Esophagus muscularis mucosa (tissue), 4 donors: ENCODE results near the gene POFUT1.
"Not testable (repeated sequence)": the region's sequence is repeated elsewhere in the genome, so short reads cannot be mapped to it uniquely, and the experiment has no call there.

Source experiments
- EP300 ChIP-seq: sonication (generic); formaldehyde crosslinking; IDR thresholded peaks from one replicate; pipeline ENCODE4 v1.6.1; 2017; ENCODE audit warnings: antibody characterized with exemption
- POLR2A ChIP-seq: fragments of 450-650 bp; IDR thresholded peaks from one replicate; pipeline ENCODE4 v1.6.1; 2017; ENCODE audit warnings: antibody characterized with exemption, moderate library complexity, mild to moderate bottlenecking, low read depth
- POLR2AphosphoS5 ChIP-seq, 2 donors: sonication (generic); formaldehyde crosslinking; IDR thresholded peaks; one replicate each; pipeline ENCODE4 v1.6.1; 2017; ENCODE audit warnings: antibody characterized with exemption in 2 of 2
- TF ChIP-seq, protein P1 (sequence below), 3 experiments: fragments of 200-600 bp in 2 of 3; fragments of 450-650 bp in 1 of 3; sonication (generic) in 2 of 3; IDR thresholded peaks; one replicate each; pipeline ENCODE4 v1.5.1; 2017 to 2019; ENCODE audit warnings: antibody characterized with exemption in 3 of 3, mild to moderate bottlenecking in 2 of 3, moderate library complexity in 1 of 3

DNA sequence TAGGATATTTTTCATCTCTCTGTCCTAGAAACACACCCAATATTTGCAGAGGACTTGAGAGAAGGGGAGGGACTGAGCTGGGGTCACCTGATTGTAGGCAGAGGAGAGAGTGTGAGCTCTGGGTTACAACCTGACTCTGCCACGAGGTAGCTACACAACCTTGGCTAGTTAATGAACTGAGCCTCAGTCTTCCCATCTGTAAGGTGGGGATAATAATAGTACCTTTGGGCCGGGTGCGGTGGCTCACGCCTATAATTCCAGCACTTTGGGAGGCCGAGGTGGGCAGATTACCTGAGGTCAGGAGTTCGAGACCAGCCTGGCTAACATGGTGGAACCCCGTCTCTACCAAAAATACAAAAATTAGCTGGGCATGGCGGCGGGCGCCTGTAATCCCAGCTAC, 53.3 kb downstream of the POFUT1 start:
- not testable (repeated sequence) for TF ChIP-seq POLR2A; EP300; POLR2AphosphoS5 (IDR thresholded peaks at IDR 0.05)
- TF ChIP-seq, protein P1, sequence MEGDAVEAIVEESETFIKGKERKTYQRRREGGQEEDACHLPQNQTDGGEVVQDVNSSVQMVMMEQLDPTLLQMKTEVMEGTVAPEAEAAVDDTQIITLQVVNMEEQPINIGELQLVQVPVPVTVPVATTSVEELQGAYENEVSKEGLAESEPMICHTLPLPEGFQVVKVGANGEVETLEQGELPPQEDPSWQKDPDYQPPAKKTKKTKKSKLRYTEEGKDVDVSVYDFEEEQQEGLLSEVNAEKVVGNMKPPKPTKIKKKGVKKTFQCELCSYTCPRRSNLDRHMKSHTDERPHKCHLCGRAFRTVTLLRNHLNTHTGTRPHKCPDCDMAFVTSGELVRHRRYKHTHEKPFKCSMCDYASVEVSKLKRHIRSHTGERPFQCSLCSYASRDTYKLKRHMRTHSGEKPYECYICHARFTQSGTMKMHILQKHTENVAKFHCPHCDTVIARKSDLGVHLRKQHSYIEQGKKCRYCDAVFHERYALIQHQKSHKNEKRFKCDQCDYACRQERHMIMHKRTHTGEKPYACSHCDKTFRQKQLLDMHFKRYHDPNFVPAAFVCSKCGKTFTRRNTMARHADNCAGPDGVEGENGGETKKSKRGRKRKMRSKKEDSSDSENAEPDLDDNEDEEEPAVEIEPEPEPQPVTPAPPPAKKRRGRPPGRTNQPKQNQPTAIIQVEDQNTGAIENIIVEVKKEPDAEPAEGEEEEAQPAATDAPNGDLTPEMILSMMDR (IDR thresholded peaks at IDR 0.05), result not testable (repeated sequence)
